Heart right ventricle (tissue), 16 donors: Measurements from ENCODE around the gene PHC2. TPM values are rescaled to one million over a fixed set of nuclear protein-coding genes. Genes with fewer than 3 reads are reported as not detected.

Source experiments
- ATAC-seq, 8 donors: fragments of 200-7000 bp; cut with Tn5 transposase; one replicate each; pipeline ENCODE4 v1.9.1; 2020; ENCODE audit warnings: mild to moderate bottlenecking in 8 of 8, moderate library complexity in 8 of 8, moderate number of reproducible peaks in 1 of 8
- DNase-seq, 2 donors: peaks; one replicate each; pipeline ENCODE4 v3.0.0-alpha.2; 2020
- H3K27ac ChIP-seq, 10 donors: fragments of 200-600 bp; sonication (generic) in 2 of 10; one replicate each; pipeline versions ENCODE4 v1.5.0 to v1.8.0; 2020 to 2022; ENCODE audit warnings: mild to moderate bottlenecking in 3 of 10
- H3K27me3 ChIP-seq, 7 donors: fragments of 200-600 bp; one replicate each; pipeline ENCODE4 v1.8.0; 2021 to 2022; ENCODE audit warnings: mild to moderate bottlenecking in 2 of 7
- H3K36me3 ChIP-seq, 9 donors: fragments of 200-600 bp; sonication (generic) in 1 of 9; one replicate each; pipeline versions ENCODE4 v1.5.0 to v1.8.0; 2020 to 2022; ENCODE audit warnings: mild to moderate bottlenecking in 2 of 9
- H3K4me1 ChIP-seq, 9 donors: fragments of 200-600 bp; sonication (generic) in 1 of 9; one replicate each; pipeline versions ENCODE4 v1.5.0 to v1.8.0; 2020 to 2022; ENCODE audit warnings: mild to moderate bottlenecking in 4 of 9
- H3K4me3 ChIP-seq, 10 donors: fragments of 200-600 bp; sonication (generic) in 2 of 10; one replicate each; pipeline versions ENCODE4 v1.5.0 to v1.8.0; 2020 to 2022; ENCODE audit warnings: mild to moderate bottlenecking in 7 of 10, moderate library complexity in 2 of 10
- H3K9me3 ChIP-seq, 11 donors: fragments of 200-600 bp in 10 of 11; sonication (generic) in 2 of 11; one replicate each; pipeline versions ENCODE4 v1.5.0 to v1.8.0; 2013 to 2022; ENCODE audit warnings: mild to moderate bottlenecking in 2 of 11, control low read depth in 1 of 11, moderate library complexity in 1 of 11
- CTCF ChIP-seq, 9 donors: fragments of 200-600 bp; sonication (generic) in 2 of 9; IDR thresholded peaks; one replicate each; pipeline versions ENCODE4 v1.5.0 to v1.8.0; 2021 to 2022; ENCODE audit warnings: antibody characterized with exemption in 9 of 9, mild to moderate bottlenecking in 5 of 9, moderate library complexity in 1 of 9
- WGBS, 2 donors: extraction: QIAGEN DNeasy Blood & Tissue Kit; methylation state at CpG; one replicate each; pipeline ENCODE4 v1.1.7; 2013; ENCODE audit warnings: inconsistent platforms in 1 of 2; 5-methylcytosine and 5-hydroxymethylcytosine counted together
- intact Hi-C, 10 donors: fragments of 100-400 bp; cut with DNase I; formaldehyde crosslinking; loops; one replicate each; pipeline versions ENCODE4 v1.11.1 to v1.14.2; 2022
- polyA plus RNA-seq, 2 donors: library from polyadenylated mRNA; stranded (reverse); fragments of 200-250 nt; gene quantifications; one replicate each; pipeline ENCODE4 v1.2.3, GENCODE V29; 2013
- total RNA-seq, 10 donors: library from RNA; stranded (reverse); fragmentation: NEBNext Ultra II Directional in 3 of 10; extraction: Animal tissue kit (Norgen Biotek cat#: 25700) in 3 of 10; gene quantifications; one replicate each; pipeline versions ENCODE4 v1.2.1 to v1.2.4, GENCODE V29; 2021 to 2023
- donor health status: Arrhythmogenic right ventricular cardiomyopathy.
- donor health status: ischemic (EF 13 %, LVEDD 7.1; RV severe dilation, severe dysfunction).
- donor health status: healthy with polysubstance abuse.
- donor health status: DM: no; HTN: yes; CAD: no.
- donor health status: DM: no; HTN: no; CAD: no.
- donor health status: ischemic (EF 25% LVEDD 6.9; RV normal size, moderate dysfunction).
- donor health status: ischemic (EF 25% LVEDD 5.7; RV mildly dilated, moderate dysfunction).
- donor health status: healthy.
- donor health status: DM: yes; HTN: yes; CAD: no.
- donor health status: Ischemic cardiomyopathy.
- donor health status: ischemic (EF 35%, LVEDD 5.7; RV mildly dilated, moderate dysfunction).
- donor health status: nonischemic (EF 11% LVEDD 7.7; RV severe dilation, severe dysfunction).
- donor health status: DM: yes; HTN: yes; CAD: no.
- donor health status: PGD.
- donor health status: ischemic (EF 29% LVEDD 5.4; RV normal size, mild dysfunction).
- donor health status: nonischemic (EF 23%, LVEDD 6.1; RV moderate dilation, normal function).

PHC2 gene
- total and polyA plus RNA-seq, 12 donors: 81.2 to 136 (median 99.3) TPM

GRCh38 chr1:33377013-33377412 is 53.9 kb downstream of the PHC2 start:
- no peak for DNase-seq
- peaks cover 0 to 17% (median 0%) of the 10 kb centered on the region in 9 donors for H3K36me3 ChIP-seq
- peak overlapping the region in 1 of 10 donors; percentile 23 for H3K27ac ChIP-seq
- no peak for ATAC-seq
- no peak for TF ChIP-seq CTCF (IDR thresholded peaks at IDR 0.05)
- H3K9me3 ChIP-seq: no peaks in the 10 kb centered on the region
- 89 to 93% methylated on average over 1 of the region's 1 CpG for WGBS, 2 donors
- intact Hi-C loops: loop anchor here in 3 of 10 donors (5.0 to 10.0 kb wide), 5 partner anchors 58 to 242 kb away; partner anchors contain the start of gene PHC2 (in 2 of the 3)
- H3K27me3 ChIP-seq: no peaks in the 10 kb centered on the region
- peaks cover 6 to 63% (median 29%) of the 10 kb centered on the region in 9 donors for H3K4me1 ChIP-seq
- no peak overlapping the region for H3K4me3 ChIP-seq

GRCh38 chr1:33375316-33375715 is 55.6 kb downstream of the PHC2 start:
- no peak for DNase-seq
- Histone ChIP-seq H3K36me3 (peaks cover 0 to 23% (median 0%) of the 10 kb centered on the region in 9 donors), H3K9me3 (no peaks in the 10 kb centered on the region), H3K4me1 (peaks cover 0 to 64% (median 19%) of the 10 kb centered on the region in 9 donors), H3K27ac (peak overlapping the region in 6 of 10 donors; percentile 54 to 86 (median 76)), H3K27me3 (no peaks in the 10 kb centered on the region), H3K4me3 (no peak overlapping the region)
- ATAC-seq: no peak
- 94 to 99% methylated on average over 9 of the region's 9 CpGs for WGBS, 2 donors
- no peak for TF ChIP-seq CTCF (IDR thresholded peaks at IDR 0.05)
- intact Hi-C loops: loop anchor here in 3 of 10 donors (5.0 to 10.0 kb wide), 5 partner anchors 59 to 241 kb away; partner anchors contain the start of gene PHC2 (in 2 of the 3)

- Histone ChIP-seq H3K36me3 (peaks cover 0 to 27% (median 0%) of the 10 kb centered on the region in 9 donors), H3K9me3 (no peaks in the 10 kb centered on the region), H3K27me3 (no peaks in the 10 kb centered on the region), H3K4me1 (peaks cover 0 to 64% (median 19%) of the 10 kb centered on the region in 9 donors), H3K4me3 (no peak overlapping the region), H3K27ac (peak overlapping the region in 9 of 10 donors; percentile 50 to 86 (median 73))
- intact Hi-C loops: loop anchor here in 8 of 10 donors (5.0 to 10.0 kb wide), 8 partner anchors 60 to 240 kb away; partner anchors contain the start of gene PHC2 (in 2 of the 8)
- peak in 7 of 8 donors; percentile 28 to 72 (median 60) for ATAC-seq
- 72% methylated on average over 5 of the region's 5 CpGs for WGBS, 2 donors
- TF ChIP-seq CTCF (IDR thresholded peaks at IDR 0.05): no peak
- no peak for DNase-seq
Measured at GRCh38 chr1:33374336-33375105, 56.4 kb downstream of the PHC2 start.

GRCh38 chr1:33373606-33374005 is 57.3 kb downstream of the PHC2 start:
- TF ChIP-seq CTCF (IDR thresholded peaks at IDR 0.05): no peak
- no peak for DNase-seq
- Histone ChIP-seq H3K27ac (peak overlapping the region in 9 of 10 donors; percentile 50 to 86 (median 73)), H3K4me1 (peaks cover 0 to 58% (median 24%) of the 10 kb centered on the region in 9 donors), H3K36me3 (peaks cover 0 to 36% (median 0%) of the 10 kb centered on the region in 9 donors), H3K9me3 (no peaks in the 10 kb centered on the region), H3K27me3 (no peaks in the 10 kb centered on the region), H3K4me3 (no peak overlapping the region)
- ATAC-seq: no peak
- intact Hi-C loops: loop anchor here in 8 of 10 donors (5.0 to 10.0 kb wide), 8 partner anchors 61 to 241 kb away; partner anchors contain the start of gene PHC2 (in 2 of the 8)
- WGBS, 2 donors: 82 to 84% methylated on average over 4 of the region's 4 CpGs
